ENCODE data around the gene SMKR1. TPM values are rescaled to one million over a fixed set of nuclear protein-coding genes. Genes with fewer than 3 reads are reported as not detected.
"Not testable (repeated sequence)": the region's sequence is repeated elsewhere in the genome, so short reads cannot be mapped to it uniquely, and the experiment has no call there.

The SMKR1 gene
- total and polyA plus RNA-seq, 8 donors = 0.46 to 4.5 (median 1.1) TPM

- H3K9me3 ChIP-seq = no peaks in the 10 kb centered on the region
- no peaks in the 10 kb centered on the region for H3K4me1 ChIP-seq
- H3K27ac ChIP-seq = no peak overlapping the region
- no peak for TF ChIP-seq CTCF (IDR thresholded peaks at IDR 0.05)
- H3K36me3 ChIP-seq = no peaks in the 10 kb centered on the region
- H3K27me3 ChIP-seq = no peaks in the 10 kb centered on the region
- intact Hi-C loops (cut with DNase I) = no loop called here
- WGBS, 2 donors = 87 to 93% methylated on average over 6 of the region's 6 CpGs
- DNase-seq = no peak
- FAIRE-seq = no peak
- ATAC-seq = no peak
- H3K4me3 ChIP-seq = no peak overlapping the region
Measured at GRCh38 chr7:129480674-129481363, 21.5 kb upstream of the SMKR1 start.

DNA sequence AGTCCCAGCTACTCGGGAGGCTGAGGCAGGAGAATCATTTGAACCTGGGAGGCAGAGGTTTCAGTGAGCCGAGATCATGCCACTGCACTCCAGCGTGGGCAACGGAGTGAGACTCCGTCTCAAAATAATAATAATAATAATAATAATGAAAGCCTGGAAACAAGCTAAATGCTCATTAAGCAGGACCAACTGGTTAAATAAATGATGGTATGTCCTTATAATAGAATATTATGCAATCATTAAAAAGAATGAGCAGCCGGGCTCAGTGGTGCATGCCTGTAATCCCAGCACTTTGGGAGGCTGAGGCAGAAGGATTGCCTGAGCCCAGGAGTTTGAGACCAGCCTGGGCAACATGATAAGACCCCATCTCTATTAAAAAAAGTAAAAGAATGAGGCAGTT is 21.0 kb upstream of the SMKR1 start:
- H3K27ac ChIP-seq; H3K9me3 ChIP-seq; H3K4me3 ChIP-seq; H3K4me1 ChIP-seq; FAIRE-seq; DNase-seq; H3K27me3 ChIP-seq; ATAC-seq; intact Hi-C loops (cut with DNase I); H3K36me3 ChIP-seq: not testable (repeated sequence)
- 92 to 95% methylated on average over 6 of the region's 6 CpGs for WGBS, 2 donors

- ATAC-seq (no peak), DNase-seq (no peak), FAIRE-seq (no peak)
- H3K9me3 ChIP-seq = no peaks in the 10 kb centered on the region
- intact Hi-C loops (cut with DNase I) = no loop called here
- WGBS, 2 donors = 91 to 92% methylated on average over 8 of the region's 8 CpGs
- no peaks in the 10 kb centered on the region for H3K36me3 ChIP-seq
- no peak overlapping the region for H3K27ac ChIP-seq
- H3K4me3 ChIP-seq = no peak overlapping the region
- no peaks in the 10 kb centered on the region for H3K27me3 ChIP-seq
- TF ChIP-seq CTCF (IDR thresholded peaks at IDR 0.05) = no peak
- H3K4me1 ChIP-seq = no peaks in the 10 kb centered on the region
Measured at GRCh38 chr7:129482781-129483180, 19.6 kb upstream of the SMKR1 start.

DNA sequence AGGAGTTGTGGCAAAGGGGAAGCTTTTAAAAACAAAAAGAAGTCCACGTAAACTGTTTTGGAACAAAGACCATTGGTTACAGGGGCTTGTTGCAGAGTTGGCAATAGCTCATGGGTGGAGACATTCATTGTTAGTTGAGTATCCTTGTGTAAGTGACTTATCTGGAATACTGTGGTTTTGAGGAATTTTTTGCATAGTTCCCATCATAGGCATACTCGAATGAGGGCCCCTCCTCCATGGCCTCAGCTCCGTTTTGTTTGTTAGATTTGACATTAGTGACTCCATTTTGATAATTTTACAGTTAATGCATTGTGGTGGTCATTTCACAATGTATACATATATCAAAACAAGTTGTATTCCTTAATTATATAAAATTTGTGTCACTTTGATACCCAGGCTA is 12.8 kb upstream of the SMKR1 start:
- no peak for FAIRE-seq
- Histone ChIP-seq H3K27ac (no peak overlapping the region), H3K4me1 (no peaks in the 10 kb centered on the region), H3K9me3 (no peaks in the 10 kb centered on the region), H3K27me3 (no peaks in the 10 kb centered on the region), H3K4me3 (no peak overlapping the region), H3K36me3 (no peaks in the 10 kb centered on the region)
- intact Hi-C loops (cut with DNase I) = no loop called here
- ATAC-seq = no peak
- no peak for DNase-seq
- no peak for TF ChIP-seq CTCF (IDR thresholded peaks at IDR 0.05)
- 84 to 88% methylated on average over 3 of the region's 3 CpGs for WGBS, 2 donors

- FAIRE-seq (no peak), DNase-seq (no peak), ATAC-seq (no peak)
- H3K4me3 ChIP-seq = no peak overlapping the region
- H3K27me3 ChIP-seq = no peaks in the 10 kb centered on the region
- no peak overlapping the region for H3K27ac ChIP-seq
- H3K4me1 ChIP-seq = no peaks in the 10 kb centered on the region
- no peaks in the 10 kb centered on the region for H3K36me3 ChIP-seq
- 64 to 90% methylated on average over 2 of the region's 2 CpGs for WGBS, 2 donors
- intact Hi-C loops (cut with DNase I) = no loop called here
- no peaks in the 10 kb centered on the region for H3K9me3 ChIP-seq
- no peak for TF ChIP-seq CTCF (IDR thresholded peaks at IDR 0.05)
Measured at GRCh38 chr7:129492391-129492790, 9.9 kb upstream of the SMKR1 start.
